Left lung (tissue), 10 donors: ENCODE measurements around the gene SRSF3. TPM values are rescaled to one million over a fixed set of nuclear protein-coding genes. Genes with fewer than 3 reads are reported as not detected.

ENCODE experiments used
- ATAC-seq: fragments of 200-7000 bp; cut with Tn5 transposase; one replicate; pipeline ENCODE4 v1.9.1; 2020; ENCODE audit warnings: moderate library complexity
- DNase-seq, 4 donors: peaks; one replicate each; pipeline ENCODE4 v3.0.0-alpha.2; 2013 to 2020
- H3K27ac ChIP-seq, 2 donors: fragments of 200-600 bp; sonication (generic) in 1 of 2; one replicate each; pipeline versions ENCODE4 v1.5.0 to v1.8.0; 2020 to 2021
- H3K27me3 ChIP-seq, 2 donors: fragments of 200-600 bp; sonication (generic) in 1 of 2; one replicate each; pipeline versions ENCODE4 v1.5.0 to v1.8.0; 2020 to 2021
- H3K36me3 ChIP-seq, 2 donors: fragments of 200-600 bp; sonication (generic) in 1 of 2; one replicate each; pipeline versions ENCODE4 v1.5.0 to v1.8.0; 2020 to 2021
- H3K4me1 ChIP-seq, 2 donors: fragments of 200-600 bp; one replicate each; pipeline ENCODE4 v1.8.0; 2021
- H3K4me3 ChIP-seq, 2 donors: fragments of 200-600 bp; sonication (generic) in 1 of 2; one replicate each; pipeline versions ENCODE4 v1.5.0 to v1.8.0; 2020 to 2021; ENCODE audit warnings: mild to moderate bottlenecking in 1 of 2
- H3K9me3 ChIP-seq, 2 donors: fragments of 200-600 bp; sonication (generic) in 1 of 2; one replicate each; pipeline versions ENCODE4 v1.5.0 to v1.8.0; 2020 to 2021
- intact Hi-C, 2 donors: fragments of 100-400 bp; cut with DNase I; formaldehyde crosslinking; loops; one replicate each; pipeline versions ENCODE4 v1.11.2 to v1.14.2; 2022
- polyA plus RNA-seq, 6 donors: library from polyadenylated mRNA; unstranded; fragments of 120-200 nt; gene quantifications; one replicate each; pipeline ENCODE4 v1.2.1, GENCODE V29; 2013; ENCODE audit not compliant: insufficient read length in 6 of 6
- total RNA-seq, 2 donors: library from RNA; stranded (reverse); fragmentation: NEBNext Ultra II Directional; extraction: Animal tissue kit (Norgen Biotek cat#: 25700); gene quantifications; one replicate each; pipeline ENCODE4 v1.2.1, GENCODE V29; 2021
- TF ChIP-seq, protein P1 (sequence below), 2 donors: fragments of 200-600 bp; sonication (generic) in 1 of 2; IDR thresholded peaks; one replicate each; pipeline versions ENCODE4 v1.5.0 to v1.8.0; 2021; ENCODE audit warnings: antibody characterized with exemption in 2 of 2
- donor health status: DM: no; HTN: yes; CAD: no.
- donor health status: DM: no; HTN: no; CAD: no.

Gene SRSF3
- total and polyA plus RNA-seq, 8 donors = 173 to 634 (median 529) TPM

DNA sequence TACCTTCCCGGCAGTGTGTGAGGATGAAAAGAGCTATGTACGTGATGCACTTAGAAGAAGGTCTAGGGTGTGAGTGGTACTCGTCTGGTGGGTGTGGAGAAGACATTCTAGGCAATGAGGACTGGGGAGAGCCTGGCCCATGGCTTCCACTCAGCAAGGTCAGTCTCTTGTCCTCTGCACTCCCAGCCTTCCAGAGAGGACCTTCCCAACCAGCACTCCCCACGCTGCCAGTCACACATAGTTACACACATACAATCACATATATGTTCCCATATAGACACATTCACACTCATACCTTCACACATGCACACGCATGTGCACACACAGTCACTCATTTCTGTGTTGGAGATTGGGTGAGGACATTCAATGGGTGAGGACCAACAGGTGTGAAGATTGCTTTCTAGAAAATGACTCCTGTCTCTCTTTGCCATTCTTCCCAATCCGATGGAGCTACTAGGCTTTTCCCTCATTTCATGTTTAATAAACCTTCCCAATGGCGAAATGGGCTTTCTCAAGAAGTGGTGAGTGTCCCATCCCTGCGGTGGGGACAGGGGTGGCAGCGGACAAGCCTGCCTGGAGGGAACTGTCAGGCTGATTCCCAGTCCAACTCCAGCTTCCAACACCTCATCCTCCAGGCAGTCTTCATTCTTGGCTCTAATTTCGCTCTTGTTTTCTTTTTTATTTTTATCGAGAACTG lies 30.4 kb downstream of the SRSF3 start:
- Histone ChIP-seq H3K27ac (peak overlapping the region in 1 of 2 donors; percentile 13), H3K4me3 (no peak overlapping the region), H3K9me3 (no peaks in the 10 kb centered on the region), H3K27me3 (no peaks in the 10 kb centered on the region), H3K4me1 (peaks cover 14 to 61% of the 10 kb centered on the region in 2 donors), H3K36me3 (no peaks in the 10 kb centered on the region)
- intact Hi-C loops = no loop called here
- TF ChIP-seq, protein P1, sequence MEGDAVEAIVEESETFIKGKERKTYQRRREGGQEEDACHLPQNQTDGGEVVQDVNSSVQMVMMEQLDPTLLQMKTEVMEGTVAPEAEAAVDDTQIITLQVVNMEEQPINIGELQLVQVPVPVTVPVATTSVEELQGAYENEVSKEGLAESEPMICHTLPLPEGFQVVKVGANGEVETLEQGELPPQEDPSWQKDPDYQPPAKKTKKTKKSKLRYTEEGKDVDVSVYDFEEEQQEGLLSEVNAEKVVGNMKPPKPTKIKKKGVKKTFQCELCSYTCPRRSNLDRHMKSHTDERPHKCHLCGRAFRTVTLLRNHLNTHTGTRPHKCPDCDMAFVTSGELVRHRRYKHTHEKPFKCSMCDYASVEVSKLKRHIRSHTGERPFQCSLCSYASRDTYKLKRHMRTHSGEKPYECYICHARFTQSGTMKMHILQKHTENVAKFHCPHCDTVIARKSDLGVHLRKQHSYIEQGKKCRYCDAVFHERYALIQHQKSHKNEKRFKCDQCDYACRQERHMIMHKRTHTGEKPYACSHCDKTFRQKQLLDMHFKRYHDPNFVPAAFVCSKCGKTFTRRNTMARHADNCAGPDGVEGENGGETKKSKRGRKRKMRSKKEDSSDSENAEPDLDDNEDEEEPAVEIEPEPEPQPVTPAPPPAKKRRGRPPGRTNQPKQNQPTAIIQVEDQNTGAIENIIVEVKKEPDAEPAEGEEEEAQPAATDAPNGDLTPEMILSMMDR (IDR thresholded peaks at IDR 0.05) = no peak
- DNase-seq (no peak), ATAC-seq (no peak)

- TF ChIP-seq, protein P1 (IDR thresholded peaks at IDR 0.05) = no peak
- DNase-seq = peak in 2 of 4 donors; percentile 72 to 84
Observed at GRCh38 chr6:36625158-36625919, 31.2 kb downstream of the SRSF3 start.

DNA sequence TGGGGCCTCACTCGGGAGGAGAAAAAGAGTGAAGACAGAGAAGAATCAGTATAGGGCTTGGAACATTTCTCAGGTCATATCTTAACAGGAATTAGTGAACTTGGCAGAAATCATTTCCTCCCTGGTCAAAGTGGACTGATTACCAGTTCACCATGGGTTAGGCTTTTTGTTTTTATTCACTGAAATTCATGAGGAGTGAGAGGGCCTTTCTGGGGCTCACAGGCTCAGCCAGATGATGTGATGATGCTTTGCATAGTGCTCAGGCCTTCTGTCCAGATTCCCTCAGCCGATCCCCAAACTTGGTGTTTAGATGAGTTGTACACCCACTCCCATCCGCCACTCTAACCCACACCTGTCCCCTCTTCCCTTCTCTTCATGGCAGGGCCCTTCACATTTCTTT lies 32.5 kb downstream of the SRSF3 start:
- intact Hi-C loops = no loop called here
- DNase-seq = no peak
- Histone ChIP-seq H3K27ac (no peak overlapping the region), H3K36me3 (no peaks in the 10 kb centered on the region), H3K4me3 (no peak overlapping the region), H3K4me1 (peaks cover 14 to 62% of the 10 kb centered on the region in 2 donors), H3K9me3 (no peaks in the 10 kb centered on the region), H3K27me3 (no peaks in the 10 kb centered on the region)
- no peak for ATAC-seq
- TF ChIP-seq, protein P1 (IDR thresholded peaks at IDR 0.05) = no peak

More at GRCh38 chr6:36625158-36625919, 31.2 kb downstream of the SRSF3 start:
- Histone ChIP-seq H3K4me3 (no peak overlapping the region), H3K27me3 (no peaks in the 10 kb centered on the region), H3K4me1 (peaks cover 14 to 62% of the 10 kb centered on the region in 2 donors), H3K9me3 (no peaks in the 10 kb centered on the region), H3K27ac (peak overlapping the region in 1 of 2 donors; percentile 13), H3K36me3 (no peaks in the 10 kb centered on the region)
- intact Hi-C loops = no loop called here
- peak; percentile 5 for ATAC-seq

- Histone ChIP-seq H3K27ac (peak overlapping the region; percentile 26 to 72), H3K9me3 (no peaks in the 10 kb centered on the region), H3K4me3 (no peak overlapping the region), H3K27me3 (no peaks in the 10 kb centered on the region), H3K4me1 (peaks cover 14 to 57% of the 10 kb centered on the region in 2 donors), H3K36me3 (no peaks in the 10 kb centered on the region)
- DNase-seq = no peak
- TF ChIP-seq, protein P1 (IDR thresholded peaks at IDR 0.05) = no peak
- ATAC-seq = no peak
- intact Hi-C loops = no loop called here
Observed at GRCh38 chr6:36627141-36627540, 33.0 kb downstream of the SRSF3 start.

DNA sequence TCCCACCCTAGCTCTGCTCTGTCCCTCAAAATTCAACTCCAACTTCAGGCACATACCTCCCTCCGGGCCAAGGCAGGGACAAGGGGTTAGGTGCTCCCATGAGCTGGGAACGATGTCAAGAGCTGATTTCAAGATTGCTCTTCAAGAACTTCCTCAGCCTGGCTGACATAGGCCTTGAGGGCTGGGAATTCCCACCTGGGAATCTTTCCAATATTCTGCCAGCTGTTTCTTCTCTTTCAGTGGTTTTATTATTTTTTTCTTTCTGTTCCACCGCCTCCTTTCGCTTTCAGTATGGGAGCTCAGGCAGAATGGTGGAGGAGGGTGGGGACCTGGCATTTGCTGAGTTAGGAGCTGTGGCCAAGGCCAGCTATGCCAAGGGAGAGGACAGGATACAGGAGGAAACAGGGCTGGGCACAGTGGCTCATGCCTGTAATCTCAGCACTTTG lies 33.7 kb downstream of the SRSF3 start:
- DNase-seq (peak in 3 of 4 donors; percentile 68 to 87 (median 79)), ATAC-seq (peak; percentile 71)
- Histone ChIP-seq H3K4me3 (no peak overlapping the region), H3K36me3 (no peaks in the 10 kb centered on the region), H3K27me3 (no peaks in the 10 kb centered on the region), H3K9me3 (no peaks in the 10 kb centered on the region), H3K27ac (peak overlapping the region; percentile 26 to 72), H3K4me1 (peaks cover 14 to 50% of the 10 kb centered on the region in 2 donors)
- intact Hi-C loops = no loop called here
- TF ChIP-seq, protein P1 (IDR thresholded peaks at IDR 0.05) = no peak
